ENCODE results near the gene SMYD3. TPM values are rescaled to one million over a fixed set of nuclear protein-coding genes. Genes with fewer than 3 reads are reported as not detected.

Gene SMYD3
- total RNA-seq, 5 donors from 2014 or later (not counting 1 experiment from before 2014, with no cell fraction given), result 17.7 to 37.8 (median 21.9) TPM

DNA sequence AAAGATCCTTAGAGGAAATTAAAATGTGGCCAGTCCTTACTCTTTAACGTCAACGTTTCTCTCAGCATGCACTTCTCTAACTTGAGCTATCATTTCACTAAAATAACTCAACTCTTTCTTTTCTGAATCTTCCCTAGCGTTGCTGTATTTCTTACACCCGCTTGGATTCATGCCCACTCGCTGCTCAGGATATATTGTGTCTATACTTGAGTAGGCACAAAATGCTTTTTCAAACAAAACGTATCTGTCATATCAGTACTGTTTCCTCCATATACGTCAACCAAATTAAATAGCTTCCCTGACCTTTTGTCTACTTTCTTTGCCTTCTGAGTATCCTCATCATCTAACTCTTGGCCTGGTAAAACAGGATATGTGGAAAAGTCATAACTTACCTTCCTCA, 549.7 kb downstream of the SMYD3 start:
- no peak overlapping the region for H3K4me3 ChIP-seq (ENCODE audit: control insufficient read depth in 1 of 2, extremely low read depth in 1 of 2, low read length in 1 of 2)
- CTCF ChIA-PET, result interaction anchor here in 1 of 2 donors (0.8 to 1.0 kb wide), 2 partner anchors 46 to 69 kb away, joined by 3 read pairs; no protein-coding TSS in a partner anchor
- H3K27ac ChIP-seq (ENCODE audit: low read length), result peak overlapping the region; percentile 86
- POLR2A ChIA-PET, result no interaction called here
- no peaks in the 10 kb centered on the region for H3K9me3 Mint-ChIP-seq
- peaks cover 3% of the 10 kb centered on the region for H3K36me3 Mint-ChIP-seq
- WGBS (ENCODE audit: insufficient coverage), result 33% methylated on average over 2 of the region's 7 CpGs
- no peaks in the 10 kb centered on the region for H3K27me3 ChIP-seq (replicated peaks in 1 of 2; ENCODE audit: control insufficient read depth in 2 of 2, extremely low read depth in 1 of 2, insufficient read depth in 2 of 2, low read length in 1 of 2)
- peaks cover 11 to 27% (median 26%) of the 10 kb centered on the region in 3 donors for H3K4me1 Mint-ChIP-seq
- H3K9me3 ChIP-seq, result no peaks in the 10 kb centered on the region
- H3K36me3 ChIP-seq (ENCODE audit: control insufficient read depth in 2 of 2, extremely low read depth in 1 of 2, insufficient read depth in 1 of 2, low read length in 1 of 2), result no peaks in the 10 kb centered on the region
- no peak for ATAC-seq (replicated peaks in 1 of 4)
- H3K4me1 ChIP-seq (ENCODE audit: control insufficient read depth in 1 of 2, extremely low read depth in 1 of 2, insufficient read depth in 2 of 2, low read length in 2 of 2), result peaks cover 24 to 27% of the 10 kb centered on the region in 2 experiments
- H3K4me3 Mint-ChIP-seq, result no peak overlapping the region
- H3K27ac Mint-ChIP-seq, result no peak overlapping the region
- DNase-seq, result no peak
- no peaks in the 10 kb centered on the region for H3K27me3 Mint-ChIP-seq

DNA sequence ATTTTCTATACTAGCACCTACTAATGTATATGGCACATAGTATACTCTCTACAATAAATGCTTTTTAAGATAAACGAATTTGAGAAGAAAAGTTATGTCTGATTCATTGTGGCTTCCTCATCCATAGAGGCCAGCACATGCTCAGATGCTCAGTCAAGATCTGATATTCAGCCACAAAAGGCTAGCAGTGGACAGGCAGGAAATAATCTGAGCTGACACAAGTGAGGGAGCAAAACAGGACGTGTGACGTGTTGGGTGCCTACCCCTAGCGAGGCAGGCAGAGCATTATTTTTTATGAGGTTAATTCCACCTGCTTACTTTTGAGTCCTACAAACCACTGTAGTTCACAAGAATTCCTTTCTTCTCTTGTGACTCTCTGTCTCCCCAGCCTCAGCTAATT, 550.9 kb downstream of the SMYD3 start:
- no peak overlapping the region for H3K4me3 ChIP-seq (ENCODE audit: control insufficient read depth in 1 of 2, extremely low read depth in 1 of 2, low read length in 1 of 2)

DNA sequence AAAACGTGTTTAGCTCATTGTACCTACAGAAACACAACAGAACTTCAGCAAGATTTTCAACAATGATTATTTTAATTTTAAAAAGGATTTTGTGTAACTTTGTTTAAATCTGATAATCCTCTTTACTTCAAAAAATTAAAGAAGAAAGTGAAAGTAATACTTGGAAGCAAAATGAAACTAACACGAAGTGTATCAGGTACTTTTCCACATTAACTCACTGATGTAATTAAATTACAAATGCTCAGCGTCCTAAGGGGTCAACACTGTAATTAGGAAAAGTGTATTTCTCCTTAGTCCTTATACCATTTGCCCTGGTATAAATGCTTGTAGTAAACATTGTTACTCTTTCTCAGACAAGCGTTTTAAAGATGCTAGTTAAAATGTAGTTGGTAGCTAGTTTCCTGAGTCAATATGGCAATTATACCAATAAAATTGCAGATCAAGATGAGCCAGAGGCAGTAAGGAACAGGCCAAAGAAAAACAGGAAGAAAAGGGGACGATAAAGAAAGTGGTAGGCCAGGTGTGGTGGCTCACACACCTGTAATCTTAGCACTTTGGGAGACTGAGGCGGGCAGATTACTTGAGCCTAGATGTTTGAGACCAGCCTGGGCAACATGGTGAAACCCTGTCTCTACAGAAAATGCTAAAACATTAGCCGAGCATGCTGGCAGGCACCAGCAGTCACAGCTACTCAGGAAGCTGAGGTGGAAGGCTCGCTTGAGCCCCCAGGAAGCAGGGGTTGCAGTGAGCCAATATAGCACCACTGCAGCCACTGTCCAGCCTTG, 553.0 kb downstream of the SMYD3 start:
- Mint-ChIP-seq H3K27me3 (no peaks in the 10 kb centered on the region), H3K9me3 (no peaks in the 10 kb centered on the region), H3K36me3 (no peaks in the 10 kb centered on the region), H3K27ac (no peak overlapping the region), H3K4me1 (peaks cover 18 to 30% (median 27%) of the 10 kb centered on the region in 3 donors), H3K4me3 (peak overlapping the region in 2 of 3 donors; percentile 64 to 80)
- H3K27ac ChIP-seq (ENCODE audit: low read length), result peak overlapping the region; percentile 84
- no peaks in the 10 kb centered on the region for H3K36me3 ChIP-seq (ENCODE audit: control insufficient read depth in 2 of 2, extremely low read depth in 1 of 2, insufficient read depth in 1 of 2, low read length in 1 of 2)
- peak overlapping the region; percentile 27 to 50 for H3K4me3 ChIP-seq (ENCODE audit: control insufficient read depth in 1 of 2, extremely low read depth in 1 of 2, low read length in 1 of 2)
- ATAC-seq (replicated peaks in 1 of 4) (peak; percentile 30 to 55 (median 36)), DNase-seq (peak in 9 of 35 experiments; percentile 4 to 53 (median 12))
- POLR2A ChIA-PET, result no interaction called here
- no peaks in the 10 kb centered on the region for H3K27me3 ChIP-seq (replicated peaks in 1 of 2; ENCODE audit: control insufficient read depth in 2 of 2, extremely low read depth in 1 of 2, insufficient read depth in 2 of 2, low read length in 1 of 2)
- CTCF ChIA-PET, result interaction anchor here in 1 of 2 donors (0.6 kb wide), 1 partner anchor 613 kb away, joined by 3 read pairs; no protein-coding TSS in a partner anchor
- H3K4me1 ChIP-seq (ENCODE audit: control insufficient read depth in 1 of 2, extremely low read depth in 1 of 2, insufficient read depth in 2 of 2, low read length in 2 of 2), result peaks cover 24 to 27% of the 10 kb centered on the region in 2 experiments
- no peaks in the 10 kb centered on the region for H3K9me3 ChIP-seq
- 18% methylated on average over 4 of the region's 8 CpGs for WGBS (ENCODE audit: insufficient coverage)

More for the DNA sequence above, 550.9 kb downstream of the SMYD3 start:
- Mint-ChIP-seq H3K36me3 (peaks cover 3% of the 10 kb centered on the region), H3K4me3 (no peak overlapping the region), H3K27me3 (no peaks in the 10 kb centered on the region), H3K4me1 (peaks cover 18 to 32% (median 27%) of the 10 kb centered on the region in 3 donors), H3K9me3 (no peaks in the 10 kb centered on the region), H3K27ac (no peak overlapping the region)
- POLR2A ChIA-PET, result no interaction called here
- DNase-seq (peak; percentile 16 to 67 (median 40)), ATAC-seq (replicated peaks in 1 of 4) (peak; percentile 67 to 87 (median 82))
- H3K4me1 ChIP-seq (ENCODE audit: control insufficient read depth in 1 of 2, extremely low read depth in 1 of 2, insufficient read depth in 2 of 2, low read length in 2 of 2), result peaks cover 24 to 27% of the 10 kb centered on the region in 2 experiments
- no peaks in the 10 kb centered on the region for H3K9me3 ChIP-seq
- WGBS (ENCODE audit: insufficient coverage), result no CpG with 5 or more reads among the region's 4 CpGs
- peak overlapping the region; percentile 86 for H3K27ac ChIP-seq (ENCODE audit: low read length)
- H3K36me3 ChIP-seq (ENCODE audit: control insufficient read depth in 2 of 2, extremely low read depth in 1 of 2, insufficient read depth in 1 of 2, low read length in 1 of 2), result no peaks in the 10 kb centered on the region
- CTCF ChIA-PET, result interaction anchor here in 1 of 2 donors (0.6 kb wide), 1 partner anchor 1150 kb away, joined by 3 read pairs; no protein-coding TSS in a partner anchor
- H3K27me3 ChIP-seq (replicated peaks in 1 of 2; ENCODE audit: control insufficient read depth in 2 of 2, extremely low read depth in 1 of 2, insufficient read depth in 2 of 2, low read length in 1 of 2), result no peaks in the 10 kb centered on the region

DNA sequence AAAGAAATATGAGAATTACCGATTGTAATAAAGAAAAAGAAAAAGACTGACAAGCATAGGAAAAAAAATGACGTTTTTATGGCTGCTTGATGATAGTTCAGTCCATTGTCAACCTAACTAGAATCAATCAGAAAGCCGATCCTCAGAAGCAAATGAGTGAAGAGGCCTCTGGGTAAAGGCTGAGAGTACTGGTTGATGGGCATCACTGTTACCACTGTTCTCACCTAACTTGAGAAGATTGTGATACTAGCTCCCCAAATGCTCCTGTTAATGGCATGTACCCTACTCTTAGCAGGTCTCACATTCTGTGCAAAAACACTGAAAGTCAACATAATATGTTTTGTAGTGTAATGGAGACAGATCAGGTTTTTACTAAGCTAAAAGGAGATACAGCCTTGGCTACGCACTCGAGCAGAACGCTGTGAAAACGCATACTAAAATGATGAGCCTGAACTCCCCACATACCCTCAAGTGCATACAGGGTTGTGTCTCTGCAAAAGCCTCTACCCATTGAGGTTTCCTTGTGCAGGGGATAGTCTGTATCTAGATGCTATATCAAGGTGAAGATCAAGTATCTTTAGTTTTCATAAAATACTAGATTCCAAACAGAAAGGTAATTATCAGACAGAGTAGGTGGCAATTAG, 554.6 kb downstream of the SMYD3 start:
- POLR2A ChIA-PET, result no interaction called here
- Mint-ChIP-seq H3K27ac (no peak overlapping the region), H3K4me3 (peak overlapping the region in 1 of 3 donors; percentile 64), H3K9me3 (no peaks in the 10 kb centered on the region), H3K36me3 (peaks cover 3% of the 10 kb centered on the region), H3K27me3 (no peaks in the 10 kb centered on the region), H3K4me1 (peaks cover 18 to 30% (median 27%) of the 10 kb centered on the region in 3 donors)
- no peak for DNase-seq
- H3K4me3 ChIP-seq (ENCODE audit: control insufficient read depth in 1 of 2, extremely low read depth in 1 of 2, low read length in 1 of 2), result no peak overlapping the region
- WGBS (ENCODE audit: insufficient coverage), result 100% methylated on average over 2 of the region's 7 CpGs
- no peaks in the 10 kb centered on the region for H3K27me3 ChIP-seq (replicated peaks in 1 of 2; ENCODE audit: control insufficient read depth in 2 of 2, extremely low read depth in 1 of 2, insufficient read depth in 2 of 2, low read length in 1 of 2)
- peak overlapping the region; percentile 84 for H3K27ac ChIP-seq (ENCODE audit: low read length)
- peaks cover 24 to 27% of the 10 kb centered on the region in 2 experiments for H3K4me1 ChIP-seq (ENCODE audit: control insufficient read depth in 1 of 2, extremely low read depth in 1 of 2, insufficient read depth in 2 of 2, low read length in 2 of 2)
- H3K36me3 ChIP-seq (ENCODE audit: control insufficient read depth in 2 of 2, extremely low read depth in 1 of 2, insufficient read depth in 1 of 2, low read length in 1 of 2), result no peaks in the 10 kb centered on the region
- no peaks in the 10 kb centered on the region for H3K9me3 ChIP-seq
- CTCF ChIA-PET, result no interaction called here
- no peak for ATAC-seq (replicated peaks in 1 of 4)

DNA sequence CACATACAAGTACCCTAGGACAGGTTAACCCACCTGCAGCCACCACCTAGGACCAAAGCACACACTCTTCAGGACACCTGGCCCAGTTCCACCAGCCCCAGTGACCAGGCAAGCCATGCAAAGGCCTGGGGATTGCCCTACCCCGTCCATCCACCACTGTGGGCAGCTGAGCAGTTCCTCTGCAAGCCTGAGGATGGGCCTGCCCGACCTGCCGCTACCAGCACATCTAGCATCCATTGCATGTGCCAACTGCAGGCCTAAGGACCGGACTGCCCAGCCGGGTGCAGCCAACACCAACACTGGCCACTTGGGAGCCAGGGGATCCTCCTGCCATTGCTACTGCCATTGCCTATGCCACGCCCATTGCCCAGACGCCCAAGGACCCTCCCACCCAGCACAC, 558.3 kb downstream of the SMYD3 start:
- no peak overlapping the region for H3K27ac Mint-ChIP-seq
- peaks cover 4 to 16% (median 10%) of the 10 kb centered on the region in 3 donors for H3K9me3 Mint-ChIP-seq
- ATAC-seq (replicated peaks in 1 of 4), result no peak
- Histone ChIP-seq H3K36me3 (ENCODE audit: control insufficient read depth in 2 of 2, extremely low read depth in 1 of 2, insufficient read depth in 1 of 2, low read length in 1 of 2) (no peaks in the 10 kb centered on the region), H3K27ac (ENCODE audit: low read length) (no peak overlapping the region), H3K4me3 (ENCODE audit: control insufficient read depth in 1 of 2, extremely low read depth in 1 of 2, low read length in 1 of 2) (no peak overlapping the region), H3K9me3 (no peaks in the 10 kb centered on the region), H3K4me1 (ENCODE audit: control insufficient read depth in 1 of 2, extremely low read depth in 1 of 2, insufficient read depth in 2 of 2, low read length in 2 of 2) (peaks cover 3 to 5% of the 10 kb centered on the region in 2 experiments), H3K27me3 (replicated peaks in 1 of 2; ENCODE audit: control insufficient read depth in 2 of 2, extremely low read depth in 1 of 2, insufficient read depth in 2 of 2, low read length in 1 of 2) (no peaks in the 10 kb centered on the region)
- ChIA-PET POLR2A (interaction anchor here in 1 of 2 donors (0.5 kb wide), 1 partner anchor 913 kb away, joined by 3 read pairs; no protein-coding TSS in a partner anchor), CTCF (no interaction called here)
- peaks cover 8% of the 10 kb centered on the region for H3K36me3 Mint-ChIP-seq
- 76% methylated on average over 7 of the region's 7 CpGs for WGBS (ENCODE audit: insufficient coverage)
- no peaks in the 10 kb centered on the region for H3K27me3 Mint-ChIP-seq
- H3K4me3 Mint-ChIP-seq, result no peak overlapping the region
- peaks cover 18 to 23% (median 20%) of the 10 kb centered on the region in 3 donors for H3K4me1 Mint-ChIP-seq
- no peak for DNase-seq

DNA sequence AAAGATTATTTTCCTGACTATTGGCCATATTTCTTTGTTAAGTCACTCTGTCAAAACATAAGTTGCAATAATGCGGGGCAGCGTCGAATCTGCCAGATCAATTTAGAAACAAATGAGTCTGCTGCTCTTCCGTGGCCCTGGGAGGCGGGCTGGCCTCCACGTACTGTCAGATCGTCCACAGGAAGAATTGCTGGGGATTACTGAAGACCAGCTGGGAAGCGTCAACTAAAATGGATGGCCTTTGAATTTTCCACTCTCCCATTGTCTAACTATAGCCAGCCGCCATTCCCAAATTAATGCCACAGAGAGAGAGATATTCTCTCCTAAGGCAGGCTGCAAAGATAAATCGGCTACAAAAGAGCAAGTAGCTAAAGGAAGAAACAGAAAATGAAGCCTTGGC, 560.2 kb downstream of the SMYD3 start:
- H3K4me3 ChIP-seq (ENCODE audit: control insufficient read depth in 1 of 2, extremely low read depth in 1 of 2, low read length in 1 of 2), result no peak overlapping the region
- H3K27me3 ChIP-seq (replicated peaks in 1 of 2; ENCODE audit: control insufficient read depth in 2 of 2, extremely low read depth in 1 of 2, insufficient read depth in 2 of 2, low read length in 1 of 2), result no peaks in the 10 kb centered on the region
- H3K27me3 Mint-ChIP-seq, result no peaks in the 10 kb centered on the region
- ATAC-seq (replicated peaks in 1 of 4) (no peak), DNase-seq (no peak)
- no peak overlapping the region for H3K4me3 Mint-ChIP-seq
- peaks cover 0 to 2% of the 10 kb centered on the region in 2 experiments for H3K4me1 ChIP-seq (ENCODE audit: control insufficient read depth in 1 of 2, extremely low read depth in 1 of 2, insufficient read depth in 2 of 2, low read length in 2 of 2)
- CTCF ChIA-PET, result no interaction called here
- H3K27ac ChIP-seq (ENCODE audit: low read length), result no peak overlapping the region
- H3K4me1 Mint-ChIP-seq, result peaks cover 21 to 25% (median 23%) of the 10 kb centered on the region in 3 donors
- WGBS (ENCODE audit: insufficient coverage), result 100% methylated on average over 6 of the region's 10 CpGs
- peaks cover 4 to 16% (median 10%) of the 10 kb centered on the region in 3 donors for H3K9me3 Mint-ChIP-seq
- H3K36me3 ChIP-seq (ENCODE audit: control insufficient read depth in 2 of 2, extremely low read depth in 1 of 2, insufficient read depth in 1 of 2, low read length in 1 of 2), result no peaks in the 10 kb centered on the region
- peaks cover 8% of the 10 kb centered on the region for H3K36me3 Mint-ChIP-seq
- no peak overlapping the region for H3K27ac Mint-ChIP-seq
- no peaks in the 10 kb centered on the region for H3K9me3 ChIP-seq
- POLR2A ChIA-PET, result no interaction called here
